SU-DHL-6 (cell line): ENCODE results near the gene SYNC.
"Not testable (repeated sequence)": the region's sequence is repeated elsewhere in the genome, so short reads cannot be mapped to it uniquely, and the experiment has no call there.

Experiments
- H2AFZ ChIP-seq: fragments of 200-600 bp; sonication (generic); 2 replicates; pipeline ENCODE4 v1.6.1; 2014; ENCODE audit warnings: low read depth, mild to moderate bottlenecking, moderate library complexity, mixed read lengths, antibody characterized with exemption, low read length; ENCODE audit not compliant: severe bottlenecking
- H3F3A ChIP-seq: fragments of 200-600 bp; shearing (Covaris generic); 2 replicates; pipeline ENCODE4 v1.6.0; 2016; ENCODE audit warnings: antibody characterized with exemption, mild to moderate bottlenecking; ENCODE audit not compliant: insufficient read depth
- H3K27ac ChIP-seq: fragments of 200-600 bp; sonication (generic); 2 replicates; pipeline ENCODE4 v1.5.1; 2016; ENCODE audit warnings: low read depth, mild to moderate bottlenecking, low read length, moderate library complexity, mixed read lengths
- H3K27me3 ChIP-seq: fragments of 200-600 bp; sonication (generic), shearing (Covaris generic); 2 replicates; pipeline ENCODE4 v1.6.0; 2014; ENCODE audit warnings: mild to moderate bottlenecking, low read length
- H3K36me3 ChIP-seq: fragments of 200-600 bp; sonication (generic); 2 replicates; pipeline ENCODE4 v1.6.1; 2014; ENCODE audit warnings: mild to moderate bottlenecking, low read length, mixed read lengths
- H3K4me2 ChIP-seq: fragments of 300-600, 200-600 bp; shearing (Covaris generic), sonication (generic); 2 replicates; pipeline ENCODE4 v1.6.0; 2014; ENCODE audit warnings: low read length, low read depth, mild to moderate bottlenecking; ENCODE audit not compliant: poor library complexity, severe bottlenecking
- H3K4me3 ChIP-seq: fragments of 200-600 bp; sonication (generic); 2 replicates; pipeline ENCODE4 v1.5.1; 2014; ENCODE audit warnings: antibody characterized with exemption, low read length, mild to moderate bottlenecking, mixed read lengths; ENCODE audit not compliant: insufficient read depth, poor library complexity, severe bottlenecking
- H3K79me2 ChIP-seq: fragments of 200-600 bp; sonication (generic); 2 replicates; pipeline ENCODE4 v1.6.1; 2014; ENCODE audit warnings: mild to moderate bottlenecking, low read length, moderate library complexity; ENCODE audit not compliant: insufficient read depth
- H3K9ac ChIP-seq: fragments of 200-600 bp; sonication (generic); 2 replicates; pipeline ENCODE4 v1.7.0; 2014; ENCODE audit warnings: mild to moderate bottlenecking, low read length
- H3K9me2 ChIP-seq: fragments of 200-600 bp; sonication (generic); replicated peaks from 2 replicates; pipeline ENCODE4 v1.6.1; 2014; ENCODE audit warnings: low read length; ENCODE audit not compliant: insufficient read depth
- H3K9me3 ChIP-seq: fragments of 200-600 bp; sonication (generic); 2 replicates; pipeline ENCODE4 v1.6.1; 2014; ENCODE audit warnings: low read length, mixed read lengths; ENCODE audit not compliant: insufficient read depth
- H4K20me1 ChIP-seq: fragments of 200-600 bp; sonication (generic); 2 replicates; pipeline ENCODE4 v1.6.1; 2014; ENCODE audit warnings: low read depth, mild to moderate bottlenecking, antibody characterized with exemption, low read length, moderate library complexity, mixed read lengths
- EZH2phosphoT487 ChIP-seq: fragments of 200-600 bp; sonication (generic), shearing (Covaris generic); conservative IDR thresholded peaks from 2 replicates; pipeline ENCODE4 v1.6.1; 2018; ENCODE audit warnings: mild to moderate bottlenecking, antibody characterized with exemption, low read length, moderate library complexity, mixed read lengths
- TF ChIP-seq, protein P1 (sequence below): fragments of 200-600 bp; sonication (generic); IDR thresholded peaks from one replicate; pipeline ENCODE4 v1.5.1; 2017; ENCODE audit warnings: antibody characterized with exemption, mild to moderate bottlenecking, low read length, moderate library complexity; ENCODE audit not compliant: insufficient read depth, poor library complexity, severe bottlenecking

The SYNC gene

DNA sequence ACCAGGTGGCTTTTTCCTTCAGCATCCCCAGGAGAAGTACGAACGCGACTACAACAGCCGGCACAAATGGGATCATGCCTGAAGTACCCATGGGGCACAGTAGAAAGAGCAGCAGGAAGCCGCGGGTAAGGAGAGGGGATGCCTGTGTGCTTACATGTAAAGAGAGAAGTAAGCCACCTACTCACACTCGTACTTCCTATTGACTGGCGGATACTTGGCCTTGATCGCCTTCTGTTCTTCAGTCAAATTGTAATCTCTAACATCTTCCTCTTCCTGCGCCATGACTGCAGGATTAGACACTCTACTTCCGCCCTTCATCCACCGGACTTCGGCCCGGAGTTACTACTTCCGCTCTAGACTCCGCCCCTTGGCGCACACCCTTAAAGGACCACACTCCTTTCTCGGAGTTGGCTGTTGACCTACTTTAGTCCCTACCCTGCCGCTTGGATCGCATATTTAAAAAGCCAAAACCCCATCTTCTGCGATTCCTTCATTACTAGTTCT is 52.3 kb downstream of the SYNC start, which contains the start of gene ZBTB8OS:
Gene ZBTB8OS (minus strand): TSS at position 303 of the 504 bp plus-strand sequence. CDS start 21 bp downstream, at position 282.
- Histone ChIP-seq H3K27me3 (no peaks in the 10 kb centered on the region), H3K4me2 (peak within 1 kb of the TSS; percentile 99), H3K9me2 (no peaks in the 10 kb centered on the region), H4K20me1 (peaks cover 11% of the 10 kb centered on the region), H3K79me2 (peaks cover 85% of the 10 kb centered on the region), H3K9me3 (no peaks in the 10 kb centered on the region), H3K4me3 (peak within 1 kb of the TSS; percentile 73), H2AFZ (no peak within 1 kb of the TSS), H3F3A (peaks cover 36% of the 10 kb centered on the region), H3K36me3 (peaks cover 35% of the 10 kb centered on the region), H3K9ac (peak within 1 kb of the TSS; percentile 88), H3K27ac (peak within 1 kb of the TSS; percentile 97)
- TF ChIP-seq EZH2phosphoT487 = no peak
- TF ChIP-seq, protein P1, sequence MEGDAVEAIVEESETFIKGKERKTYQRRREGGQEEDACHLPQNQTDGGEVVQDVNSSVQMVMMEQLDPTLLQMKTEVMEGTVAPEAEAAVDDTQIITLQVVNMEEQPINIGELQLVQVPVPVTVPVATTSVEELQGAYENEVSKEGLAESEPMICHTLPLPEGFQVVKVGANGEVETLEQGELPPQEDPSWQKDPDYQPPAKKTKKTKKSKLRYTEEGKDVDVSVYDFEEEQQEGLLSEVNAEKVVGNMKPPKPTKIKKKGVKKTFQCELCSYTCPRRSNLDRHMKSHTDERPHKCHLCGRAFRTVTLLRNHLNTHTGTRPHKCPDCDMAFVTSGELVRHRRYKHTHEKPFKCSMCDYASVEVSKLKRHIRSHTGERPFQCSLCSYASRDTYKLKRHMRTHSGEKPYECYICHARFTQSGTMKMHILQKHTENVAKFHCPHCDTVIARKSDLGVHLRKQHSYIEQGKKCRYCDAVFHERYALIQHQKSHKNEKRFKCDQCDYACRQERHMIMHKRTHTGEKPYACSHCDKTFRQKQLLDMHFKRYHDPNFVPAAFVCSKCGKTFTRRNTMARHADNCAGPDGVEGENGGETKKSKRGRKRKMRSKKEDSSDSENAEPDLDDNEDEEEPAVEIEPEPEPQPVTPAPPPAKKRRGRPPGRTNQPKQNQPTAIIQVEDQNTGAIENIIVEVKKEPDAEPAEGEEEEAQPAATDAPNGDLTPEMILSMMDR = no peak

DNA sequence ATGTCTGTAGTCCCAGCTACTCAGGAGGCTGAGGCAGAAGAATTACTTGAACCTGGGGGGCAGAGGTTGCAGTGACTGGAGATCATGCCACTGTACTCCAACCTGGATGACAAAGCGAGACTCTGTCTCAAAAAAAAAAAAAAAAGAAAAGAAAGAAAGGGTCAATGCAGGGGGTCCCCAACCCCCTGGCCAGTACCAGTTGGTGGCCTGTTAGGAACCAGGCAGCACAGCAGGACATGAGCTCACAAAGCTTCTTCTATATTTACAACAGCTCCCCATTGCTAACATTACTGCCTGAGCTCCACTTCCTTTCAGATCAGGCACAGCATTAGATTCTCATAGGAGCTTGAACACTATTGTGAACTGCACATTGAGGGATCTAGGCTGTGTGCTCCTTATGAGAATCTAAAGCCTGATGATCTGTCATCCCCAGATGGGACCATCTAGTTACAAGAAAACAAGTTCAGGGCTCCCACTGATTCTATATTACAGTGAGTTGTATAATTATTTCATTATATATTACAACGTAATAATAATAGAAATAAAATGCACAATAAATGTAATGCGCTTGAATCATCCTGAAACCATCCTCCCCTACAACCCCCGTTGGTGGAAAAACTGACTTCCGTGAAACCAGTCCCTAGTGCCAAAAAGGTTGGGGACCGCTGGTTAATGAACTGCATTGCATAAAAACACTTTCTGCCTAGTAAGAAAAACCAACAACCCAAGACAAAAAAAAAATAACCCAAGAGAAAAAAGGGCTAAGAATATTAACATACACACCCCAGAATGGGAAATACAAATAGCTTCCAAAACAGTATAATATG is 55.0 kb downstream of the SYNC start:
- TF ChIP-seq EZH2phosphoT487 = no peak
- TF ChIP-seq, protein P1 = no peak
- Histone ChIP-seq H4K20me1 (no peaks in the 10 kb centered on the region), H3F3A (peaks cover 30% of the 10 kb centered on the region), H3K36me3 (peaks cover 15% of the 10 kb centered on the region), H2AFZ (no peak overlapping the region), H3K4me3 (peak overlapping the region; percentile 66), H3K4me2 (peak overlapping the region; percentile 89), H3K27ac (peak overlapping the region; percentile 97), H3K9me2 (no peaks in the 10 kb centered on the region), H3K27me3 (no peaks in the 10 kb centered on the region), H3K79me2 (peaks cover 85% of the 10 kb centered on the region), H3K9ac (peak overlapping the region; percentile 88), H3K9me3 (no peaks in the 10 kb centered on the region)

DNA sequence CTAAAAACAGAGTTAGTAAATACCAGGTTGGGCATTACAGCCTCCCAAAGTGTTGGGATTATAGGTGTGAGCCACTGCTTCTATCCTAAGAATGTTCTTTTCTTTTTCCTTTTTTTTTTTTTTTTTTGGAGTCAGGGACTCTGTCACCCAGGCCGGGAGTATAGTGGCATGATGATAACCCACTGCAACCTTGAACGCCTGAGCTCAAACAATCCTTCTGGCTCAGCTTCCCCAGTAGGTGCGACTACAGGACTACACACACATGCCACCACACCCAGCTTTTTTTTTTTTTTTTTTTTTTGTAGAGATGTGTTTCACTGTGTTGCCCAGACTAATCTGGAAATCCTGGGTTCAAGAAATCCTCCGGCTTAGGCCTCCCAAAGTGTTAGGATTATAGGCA is 58.1 kb downstream of the SYNC start:
- Histone ChIP-seq H3K9me3 (no peaks in the 10 kb centered on the region), H3K27ac (no peak overlapping the region), H3K36me3 (peaks cover 9% of the 10 kb centered on the region; the same call in 1 of the 2 replicates), H2AFZ (no peak overlapping the region), H3K4me3 (no peak overlapping the region), H3K9me2 (no peaks in the 10 kb centered on the region), H3K9ac (no peak overlapping the region), H3K79me2 (peaks cover 97% of the 10 kb centered on the region), H3K4me2 (no peak overlapping the region), H4K20me1 (peaks cover 5% of the 10 kb centered on the region; the same call in 1 of the 2 replicates), H3K27me3 (no peaks in the 10 kb centered on the region), H3F3A (peaks cover 19% of the 10 kb centered on the region)
- TF ChIP-seq, protein P1 = no peak
- TF ChIP-seq EZH2phosphoT487 = no peak

DNA sequence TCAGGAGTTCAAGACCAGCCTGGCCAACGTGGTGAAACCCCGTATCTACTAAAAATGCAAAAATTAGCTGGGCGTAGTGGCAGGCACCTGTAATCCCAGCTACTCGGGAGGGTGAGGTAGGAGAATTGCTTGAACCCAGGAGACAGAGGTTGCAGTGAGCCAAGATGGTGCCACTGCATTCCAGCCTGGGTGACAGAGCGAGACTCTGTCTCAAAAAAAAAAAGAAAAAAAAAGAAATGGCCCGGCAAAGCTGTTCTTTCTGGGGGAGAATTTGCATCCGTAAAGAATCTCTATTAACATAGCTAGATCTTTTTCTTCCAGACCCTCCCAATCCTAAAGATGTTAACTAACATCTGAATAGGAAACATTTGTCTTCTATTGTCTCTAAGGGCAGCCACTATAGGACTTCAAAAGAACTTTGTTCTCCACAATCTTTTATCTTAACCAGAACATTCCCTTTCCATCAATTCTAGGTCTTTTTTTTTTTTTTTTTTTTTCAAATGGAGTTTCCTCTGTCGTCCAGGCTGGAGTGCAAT is 60.2 kb downstream of the SYNC start:
- H3K27ac ChIP-seq, H2AFZ ChIP-seq, H3K9me2 ChIP-seq, H3F3A ChIP-seq, H3K9me3 ChIP-seq, H3K27me3 ChIP-seq, H3K36me3 ChIP-seq, H3K4me2 ChIP-seq, H3K9ac ChIP-seq, H3K4me3 ChIP-seq, H4K20me1 ChIP-seq: not testable (repeated sequence)
- peaks cover 100% of the 10 kb centered on the region for H3K79me2 ChIP-seq
